SK-N-SH (cell line): ENCODE results near the gene DTNBP1.

Source experiments
- CTCF ChIP-seq: fragments of 200-600 bp; sonication (generic); IDR thresholded peaks from 2 replicates; pipeline ENCODE4 v1.6.1; 2017; ENCODE audit warnings: antibody characterized with exemption, mild to moderate bottlenecking, moderate library complexity
- EP300 ChIP-seq, 2 experiments: IDR thresholded peaks; 2 replicates each; pipeline versions ENCODE4 v1.4.0 to v1.6.1; 2012; ENCODE audit warnings: borderline replicate concordance in 1 of 2, low read depth in 1 of 2, low read length in 1 of 2
- EZH2phosphoT487 ChIP-seq: fragments of 200-600 bp; sonication (generic); IDR thresholded peaks from 2 replicates; pipeline ENCODE4 v1.6.1; 2017; ENCODE audit warnings: low read depth, mixed run types, mild to moderate bottlenecking, antibody characterized with exemption, moderate library complexity, borderline replicate concordance
- GABPA ChIP-seq: IDR thresholded peaks from 2 replicates; pipeline ENCODE4 v1.4.0; 2012; ENCODE audit warnings: low read depth, mild to moderate bottlenecking
- MAX ChIP-seq: IDR thresholded peaks from 2 replicates; pipeline ENCODE4 v1.4.0; 2012; ENCODE audit warnings: low read depth
- MXI1 ChIP-seq: IDR thresholded peaks from 2 replicates; pipeline ENCODE4 v1.6.1; 2012; ENCODE audit warnings: mild to moderate bottlenecking, low read depth, low read length, improper control_type of control experiment
- NRF1 ChIP-seq: IDR thresholded peaks from 2 replicates; pipeline ENCODE4 v1.6.1; 2012; ENCODE audit warnings: low read depth, mild to moderate bottlenecking, low read length
- POLR2AphosphoS5 ChIP-seq: IDR thresholded peaks from 2 replicates; pipeline ENCODE4 v1.6.1; 2012; ENCODE audit warnings: low read depth, low read length
- REST ChIP-seq: IDR thresholded peaks from 2 replicates; pipeline ENCODE4 v1.6.1; 2012; ENCODE audit warnings: mild to moderate bottlenecking, low read depth, low read length, moderate library complexity
- SIN3A ChIP-seq: IDR thresholded peaks from 2 replicates; pipeline ENCODE4 v1.6.1; 2012; ENCODE audit warnings: low read depth, mild to moderate bottlenecking, low read length, moderate library complexity, borderline replicate concordance
- SMC3 ChIP-seq: IDR thresholded peaks from 2 replicates; pipeline ENCODE4 v1.6.1; 2012; ENCODE audit warnings: low read depth, low read length, improper control_type of control experiment
- TAF1 ChIP-seq: IDR thresholded peaks from 2 replicates; pipeline ENCODE4 v1.6.1; 2012; ENCODE audit warnings: low read depth, mild to moderate bottlenecking, low read length, moderate library complexity, borderline replicate concordance
- TF ChIP-seq, protein P1 (sequence below): IDR thresholded peaks from 2 replicates; pipeline ENCODE4 v1.4.0; 2012; ENCODE audit warnings: low read depth, borderline replicate concordance

GRCh38 chr6:15491255-15491985 lies 171.4 kb downstream of the DTNBP1 start:
- TF ChIP-seq MAX (no peak), POLR2AphosphoS5 (no peak), CTCF (peak; percentile 95), EP300 (IDR thresholded peaks at IDR 0.05; ENCODE audit: borderline replicate concordance in 1 of 2, low read depth in 1 of 2, low read length in 1 of 2) (no peak), EZH2phosphoT487 (no peak), SIN3A (no peak), TAF1 (no peak), REST (no peak), NRF1 (no peak), SMC3 (peak; percentile 78), GABPA (no peak), MXI1 (no peak)
- TF ChIP-seq, protein P1, sequence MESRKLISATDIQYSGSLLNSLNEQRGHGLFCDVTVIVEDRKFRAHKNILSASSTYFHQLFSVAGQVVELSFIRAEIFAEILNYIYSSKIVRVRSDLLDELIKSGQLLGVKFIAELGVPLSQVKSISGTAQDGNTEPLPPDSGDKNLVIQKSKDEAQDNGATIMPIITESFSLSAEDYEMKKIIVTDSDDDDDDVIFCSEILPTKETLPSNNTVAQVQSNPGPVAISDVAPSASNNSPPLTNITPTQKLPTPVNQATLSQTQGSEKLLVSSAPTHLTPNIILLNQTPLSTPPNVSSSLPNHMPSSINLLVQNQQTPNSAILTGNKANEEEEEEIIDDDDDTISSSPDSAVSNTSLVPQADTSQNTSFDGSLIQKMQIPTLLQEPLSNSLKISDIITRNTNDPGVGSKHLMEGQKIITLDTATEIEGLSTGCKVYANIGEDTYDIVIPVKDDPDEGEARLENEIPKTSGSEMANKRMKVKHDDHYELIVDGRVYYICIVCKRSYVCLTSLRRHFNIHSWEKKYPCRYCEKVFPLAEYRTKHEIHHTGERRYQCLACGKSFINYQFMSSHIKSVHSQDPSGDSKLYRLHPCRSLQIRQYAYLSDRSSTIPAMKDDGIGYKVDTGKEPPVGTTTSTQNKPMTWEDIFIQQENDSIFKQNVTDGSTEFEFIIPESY = no peak
